Subcutaneous abdominal adipose tissue (tissue), 5 donors: ENCODE data around the gene NOL4L.

Experiments
- H3K27ac ChIP-seq: one replicate; pipeline ENCODE4 v1.7.0; 2013; ENCODE audit warnings: low read depth, mild to moderate bottlenecking, inconsistent platforms, low read length, moderate library complexity
- H3K27me3 ChIP-seq, 5 donors: one replicate each; pipeline ENCODE4 v1.7.0; 2013; ENCODE audit warnings: low read length in 5 of 5, inconsistent platforms in 1 of 5; ENCODE audit not compliant: control insufficient read depth in 5 of 5, insufficient read depth in 4 of 5
- H3K36me3 ChIP-seq, 5 donors: one replicate each; pipeline ENCODE4 v1.7.0; 2013; ENCODE audit warnings: low read length in 5 of 5; ENCODE audit not compliant: control insufficient read depth in 5 of 5, insufficient read depth in 5 of 5
- H3K4me1 ChIP-seq, 5 donors: one replicate each; pipeline ENCODE4 v1.7.0; 2013; ENCODE audit warnings: low read length in 5 of 5, mild to moderate bottlenecking in 3 of 5, moderate library complexity in 1 of 5; ENCODE audit not compliant: control insufficient read depth in 5 of 5, insufficient read depth in 5 of 5
- H3K4me3 ChIP-seq, 5 donors: one replicate each; pipeline ENCODE4 v1.7.0; 2013; ENCODE audit warnings: low read length in 5 of 5, low read depth in 1 of 5
- H3K9ac ChIP-seq, 5 donors: one replicate each; pipeline ENCODE4 v1.7.0; 2013; ENCODE audit warnings: low read length in 5 of 5, mild to moderate bottlenecking in 4 of 5, moderate library complexity in 3 of 5
- H3K9me3 ChIP-seq, 5 donors: one replicate each; pipeline ENCODE4 v1.7.0; 2013; ENCODE audit warnings: low read length in 5 of 5; ENCODE audit not compliant: control insufficient read depth in 5 of 5
- donor health status: healthy.
- donor health status: healthy.
- donor health status: healthy.
- donor health status: healthy.
- donor health status: healthy.

The NOL4L gene

GRCh38 chr20:32572271-32572968 is 12.7 kb downstream of the NOL4L start:
- Histone ChIP-seq H3K27ac (no peak overlapping the region), H3K27me3 (peaks cover 0 to 14% (median 9%) of the 10 kb centered on the region in 5 donors), H3K9ac (no peak overlapping the region), H3K9me3 (no peaks in the 10 kb centered on the region), H3K4me1 (peaks cover 0 to 15% (median 2%) of the 10 kb centered on the region in 5 donors), H3K36me3 (no peaks in the 10 kb centered on the region), H3K4me3 (no peak overlapping the region)

- Histone ChIP-seq H3K9me3 (no peaks in the 10 kb centered on the region), H3K27me3 (peaks cover 0 to 14% (median 9%) of the 10 kb centered on the region in 5 donors), H3K27ac (no peak overlapping the region), H3K4me3 (no peak overlapping the region), H3K4me1 (peaks cover 0 to 17% (median 2%) of the 10 kb centered on the region in 5 donors), H3K36me3 (no peaks in the 10 kb centered on the region), H3K9ac (no peak overlapping the region)
These were observed 13.6 kb downstream of the NOL4L start for GRCh38 chr20:32571566-32571965.

DNA sequence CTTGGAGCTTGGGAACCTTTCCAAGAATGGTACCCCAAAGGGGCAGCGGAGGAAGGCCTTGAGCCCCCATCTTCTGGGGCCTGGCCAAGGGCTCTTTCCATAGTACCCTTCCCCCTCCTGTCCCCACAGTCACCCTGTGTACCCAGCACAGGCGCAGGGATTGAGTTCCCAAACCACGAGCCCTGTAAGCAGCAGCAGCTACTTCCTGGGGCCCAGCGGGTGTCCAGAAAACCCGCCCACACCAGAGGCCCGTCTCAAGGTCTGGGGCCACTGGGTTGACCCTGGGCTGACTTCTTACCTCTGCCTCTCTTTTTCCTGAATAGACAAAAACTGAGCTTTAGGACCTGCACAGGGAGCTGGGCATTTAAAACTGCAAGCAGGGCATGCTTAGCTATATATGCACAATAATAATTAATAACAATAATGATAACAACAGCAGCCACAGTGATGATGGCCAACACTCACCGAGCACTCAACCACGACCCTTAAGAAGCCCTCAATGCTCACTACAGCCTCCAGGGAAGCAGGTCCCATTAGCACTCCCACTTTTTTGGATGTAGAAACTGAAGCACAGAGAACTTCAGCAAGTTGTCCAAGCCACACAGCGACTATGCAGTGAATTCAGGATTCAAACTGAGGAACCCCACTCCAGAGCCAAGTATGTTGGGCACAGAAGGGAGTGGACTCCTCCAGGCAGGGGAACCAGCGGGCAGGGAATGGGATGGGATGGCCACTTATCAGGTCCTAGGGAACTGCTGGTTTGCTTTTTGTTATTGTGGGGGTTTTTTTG is 14.5 kb downstream of the NOL4L start:
- Histone ChIP-seq H3K4me3 (no peak overlapping the region), H3K4me1 (peaks cover 0 to 17% (median 2%) of the 10 kb centered on the region in 5 donors), H3K27ac (no peak overlapping the region), H3K9me3 (no peaks in the 10 kb centered on the region), H3K27me3 (peaks cover 0 to 14% (median 7%) of the 10 kb centered on the region in 5 donors), H3K36me3 (no peaks in the 10 kb centered on the region), H3K9ac (no peak overlapping the region)

- Histone ChIP-seq H3K36me3 (no peaks in the 10 kb centered on the region), H3K27me3 (peaks cover 0 to 10% (median 7%) of the 10 kb centered on the region in 5 donors), H3K9me3 (no peaks in the 10 kb centered on the region), H3K27ac (no peak overlapping the region), H3K4me1 (peaks cover 0 to 21% (median 7%) of the 10 kb centered on the region in 5 donors), H3K9ac (no peak overlapping the region), H3K4me3 (no peak overlapping the region)
These were observed 15.5 kb downstream of the NOL4L start for GRCh38 chr20:32569380-32570305.

DNA sequence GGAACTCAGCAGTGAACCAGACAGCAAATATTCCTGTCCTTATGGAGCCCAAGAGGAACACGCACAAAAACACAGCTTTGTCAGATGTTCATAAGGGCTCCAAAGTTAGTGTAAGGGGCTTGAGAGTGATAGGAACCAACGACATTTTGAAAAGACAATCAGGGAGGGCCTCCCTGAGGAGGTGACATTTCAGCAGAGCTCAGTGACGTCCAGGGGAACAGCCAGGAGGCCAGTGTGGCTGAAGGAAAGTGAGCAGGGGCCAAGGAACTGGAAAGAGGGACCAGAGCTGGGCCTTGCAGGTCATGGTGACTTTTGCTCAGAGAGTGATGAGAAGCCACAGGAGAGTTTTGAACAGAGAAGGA is 16.1 kb downstream of the NOL4L start:
- H3K27ac ChIP-seq: no peak overlapping the region
- H3K27me3 ChIP-seq: peaks cover 0 to 7% (median 2%) of the 10 kb centered on the region in 5 donors
- H3K36me3 ChIP-seq: no peaks in the 10 kb centered on the region
- no peak overlapping the region for H3K9ac ChIP-seq
- no peaks in the 10 kb centered on the region for H3K9me3 ChIP-seq
- H3K4me3 ChIP-seq: no peak overlapping the region
- H3K4me1 ChIP-seq: peaks cover 0 to 23% (median 6%) of the 10 kb centered on the region in 5 donors

DNA sequence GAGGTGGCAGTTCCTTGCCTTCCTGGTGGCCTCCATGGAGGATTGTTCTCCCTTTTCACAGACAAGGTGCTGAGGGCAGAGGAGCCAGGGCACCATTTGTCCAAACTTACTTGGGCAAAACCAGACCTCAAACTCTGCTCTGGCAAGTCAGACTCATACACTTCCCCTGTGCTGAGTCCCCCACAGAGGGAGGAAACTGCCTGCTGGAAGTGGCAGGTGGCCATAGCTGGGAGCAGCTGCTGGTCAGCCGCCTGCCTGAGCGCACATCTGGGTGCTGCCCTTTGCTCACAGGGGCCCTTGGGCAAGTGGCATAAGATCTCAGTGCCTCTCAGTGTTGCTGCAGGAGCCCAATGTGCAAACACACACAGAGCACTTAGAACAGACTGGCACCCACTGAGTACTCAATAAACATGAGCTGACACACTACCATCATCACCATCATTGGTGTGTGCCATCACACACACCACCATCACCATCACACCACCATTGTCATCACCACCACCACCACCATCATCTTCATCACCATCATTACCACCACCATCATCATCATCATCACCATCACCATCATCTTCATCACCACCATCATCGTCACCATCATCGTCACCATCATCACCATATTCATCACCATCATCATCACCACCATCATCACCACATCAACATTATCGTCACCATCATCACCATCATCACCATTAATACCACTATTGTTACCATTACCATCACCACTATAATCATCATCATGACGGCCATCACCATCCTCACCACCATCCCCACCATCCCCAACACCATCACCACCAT is 17.6 kb downstream of the NOL4L start:
- H3K27ac ChIP-seq: no peak overlapping the region
- H3K4me1 ChIP-seq: peaks cover 0 to 23% (median 6%) of the 10 kb centered on the region in 5 donors
- H3K27me3 ChIP-seq: peaks cover 0 to 3% (median 0%) of the 10 kb centered on the region in 5 donors
- no peaks in the 10 kb centered on the region for H3K9me3 ChIP-seq
- H3K4me3 ChIP-seq: no peak overlapping the region
- H3K9ac ChIP-seq: peak overlapping the region in 1 of 5 donors; percentile 11
- H3K36me3 ChIP-seq: no peaks in the 10 kb centered on the region

GRCh38 chr20:32566379-32567374 is 18.5 kb downstream of the NOL4L start:
- Histone ChIP-seq H3K9me3 (no peaks in the 10 kb centered on the region), H3K4me3 (no peak overlapping the region), H3K27me3 (peaks cover 0 to 4% (median 0%) of the 10 kb centered on the region in 5 donors), H3K27ac (no peak overlapping the region), H3K4me1 (peaks cover 0 to 23% (median 6%) of the 10 kb centered on the region in 5 donors), H3K9ac (peak overlapping the region in 1 of 5 donors; percentile 11), H3K36me3 (no peaks in the 10 kb centered on the region)

- Histone ChIP-seq H3K4me3 (no peak overlapping the region), H3K4me1 (peaks cover 0 to 20% (median 6%) of the 10 kb centered on the region in 5 donors), H3K9me3 (no peaks in the 10 kb centered on the region), H3K27ac (no peak overlapping the region), H3K9ac (no peak overlapping the region), H3K36me3 (no peaks in the 10 kb centered on the region), H3K27me3 (peaks cover 0 to 7% (median 3%) of the 10 kb centered on the region in 5 donors)
These were observed 19.4 kb downstream of the NOL4L start for GRCh38 chr20:32565735-32566032.
